ENCODE data around the gene LMO7. TPM values are rescaled to one million over a fixed set of nuclear protein-coding genes. Genes with fewer than 3 reads are reported as not detected.
"Not testable (repeated sequence)": the region's sequence is repeated elsewhere in the genome, so short reads cannot be mapped to it uniquely, and the experiment has no call there.

LMO7 gene
- total RNA-seq, 1 donor: 6.7 TPM

DNA sequence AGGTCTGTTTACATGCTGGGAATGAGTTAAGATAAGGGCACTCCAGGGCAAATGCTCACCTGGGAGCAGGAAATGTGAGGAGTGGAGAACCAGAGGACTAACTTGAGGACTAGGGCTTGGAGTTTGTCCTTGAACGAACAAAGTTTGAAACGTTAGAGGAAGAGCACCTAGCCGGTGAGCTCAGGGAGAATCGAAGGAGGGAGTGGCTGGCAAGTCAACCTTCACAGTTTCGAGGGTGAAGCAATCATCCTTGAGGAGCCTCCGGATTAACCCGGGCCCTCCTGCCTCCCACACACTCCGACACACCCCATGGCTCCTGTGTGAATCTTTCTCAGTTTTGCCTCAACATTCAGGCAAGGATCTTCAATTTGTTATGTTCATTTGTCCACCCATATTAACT lies 58.6 kb downstream of the LMO7 start:
- no peak for DNase-seq (ENCODE audit: low read depth in 2 of 3, low spot score in 2 of 3)

- DNase-seq (ENCODE audit: low read depth in 2 of 3, low spot score in 2 of 3): peak; percentile 41 to 80 (median 46)
These were observed 59.8 kb downstream of the LMO7 start for GRCh38 chr13:75695908-75696307.

GRCh38 chr13:75699062-75699461 lies 62.9 kb downstream of the LMO7 start:
- no peak for DNase-seq (ENCODE audit: low read depth in 2 of 3, low spot score in 2 of 3)

DNA sequence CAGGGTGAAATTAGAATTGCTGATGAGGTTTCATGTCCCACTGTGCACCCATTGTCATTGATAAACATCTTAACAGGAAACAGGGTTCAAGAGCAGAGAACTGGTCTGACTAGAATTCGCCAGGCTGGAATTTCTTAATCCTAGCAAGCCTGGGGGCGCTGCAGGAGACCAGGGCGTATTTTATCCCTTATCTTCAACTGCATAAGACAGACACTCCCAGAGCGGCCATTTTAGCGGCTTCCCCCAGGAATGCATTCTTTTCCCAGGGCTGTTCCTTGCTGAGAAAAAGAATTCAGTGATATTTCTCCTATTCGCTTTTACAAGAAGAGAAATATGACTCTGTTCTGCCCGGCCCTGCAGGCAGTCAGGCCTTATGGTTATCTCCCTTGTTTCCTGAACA lies 63.6 kb downstream of the LMO7 start:
- DNase-seq (ENCODE audit: low read depth in 2 of 3, low spot score in 2 of 3): not testable (repeated sequence)

GRCh38 chr13:75700552-75700951 lies 64.4 kb downstream of the LMO7 start:
- DNase-seq (ENCODE audit: low read depth in 2 of 3, low spot score in 2 of 3): no peak

- DNase-seq (ENCODE audit: low read depth in 2 of 3, low spot score in 2 of 3): peak in 1 of 3 donors; percentile 29
These were observed 66.3 kb downstream of the LMO7 start for GRCh38 chr13:75702476-75702875.

- no peak for DNase-seq (ENCODE audit: low read depth in 2 of 3, low spot score in 2 of 3)
These were observed 67.6 kb downstream of the LMO7 start for GRCh38 chr13:75703769-75704168.

GRCh38 chr13:75704194-75704926 lies 68.2 kb downstream of the LMO7 start:
- DNase-seq (ENCODE audit: low read depth in 2 of 3, low spot score in 2 of 3): no peak

- no peak for DNase-seq (ENCODE audit: low read depth in 2 of 3, low spot score in 2 of 3)
These were observed 68.8 kb downstream of the LMO7 start for GRCh38 chr13:75704927-75705288.

GRCh38 chr13:75705395-75705794 lies 69.3 kb downstream of the LMO7 start:
- no peak for DNase-seq (ENCODE audit: low read depth in 2 of 3, low spot score in 2 of 3)

DNA sequence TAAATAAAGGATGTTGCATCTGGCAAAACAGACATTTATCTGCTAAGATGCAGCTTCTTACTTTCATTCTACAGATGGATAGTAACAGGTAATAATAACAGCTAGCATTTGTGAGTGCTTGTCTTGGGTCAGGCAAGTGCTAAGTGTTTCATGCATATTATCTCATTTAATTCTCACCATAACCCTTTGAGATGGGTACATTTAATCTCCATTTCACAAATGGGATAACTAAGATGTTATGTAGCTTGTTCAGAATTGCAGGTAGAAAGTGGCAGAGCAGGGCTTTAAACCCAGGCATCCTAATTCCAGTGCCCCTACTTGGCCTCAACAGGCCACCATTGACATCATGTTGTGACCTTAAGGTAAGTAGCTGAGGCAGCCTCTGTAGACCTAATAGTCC lies 69.8 kb downstream of the LMO7 start:
- DNase-seq (ENCODE audit: low read depth in 2 of 3, low spot score in 2 of 3): no peak

GRCh38 chr13:75713852-75714251 lies 77.7 kb downstream of the LMO7 start:
- DNase-seq (ENCODE audit: low read depth in 2 of 3, low spot score in 2 of 3): no peak

DNA sequence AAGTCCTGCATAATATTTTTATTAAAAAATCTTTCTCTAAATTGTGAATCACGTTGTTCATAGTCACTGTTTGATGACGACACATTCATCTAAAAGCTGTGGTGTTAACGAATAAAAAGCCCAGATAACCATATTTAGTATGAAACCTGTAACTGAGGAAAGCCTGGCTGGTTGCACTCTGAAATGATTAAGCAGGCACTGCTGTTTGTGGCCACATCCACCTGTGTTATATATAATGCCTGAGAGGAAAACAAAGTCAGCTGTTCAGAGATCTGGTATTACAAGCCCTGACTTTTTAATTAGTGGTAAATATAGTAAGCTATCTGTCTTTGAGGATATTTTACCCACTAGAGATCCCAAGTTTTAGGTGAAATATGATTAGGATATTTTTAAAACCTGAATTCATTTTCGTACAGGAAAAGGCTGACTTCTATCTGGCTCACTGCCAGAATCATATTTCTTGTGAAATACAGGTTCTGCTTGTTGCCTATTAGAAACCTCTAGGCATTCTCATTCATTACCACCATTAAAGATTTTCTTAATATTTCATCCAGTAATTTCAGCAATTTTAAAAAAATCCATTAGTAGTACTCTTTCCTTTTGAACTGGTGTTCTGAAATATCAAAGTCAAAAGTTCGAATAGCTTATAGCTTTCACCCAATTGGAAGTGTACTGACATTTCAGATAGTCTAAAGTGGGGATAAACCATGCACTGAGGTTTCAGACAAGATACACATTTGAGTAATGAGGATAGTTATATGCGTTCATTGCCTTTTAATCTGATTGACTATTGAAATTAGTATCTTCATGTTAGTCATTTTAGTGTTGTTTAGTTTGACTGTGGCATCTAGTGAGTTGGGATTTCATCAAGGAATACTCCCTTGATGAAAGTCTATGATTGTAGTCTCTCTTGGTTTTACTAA lies 79.7 kb downstream of the LMO7 start:
- peak in 1 of 3 donors; percentile 51 for DNase-seq (ENCODE audit: low read depth in 2 of 3, low spot score in 2 of 3)

- DNase-seq (ENCODE audit: low read depth in 2 of 3, low spot score in 2 of 3): no peak
These were observed 81.4 kb downstream of the LMO7 start for GRCh38 chr13:75717525-75717924.

DNA sequence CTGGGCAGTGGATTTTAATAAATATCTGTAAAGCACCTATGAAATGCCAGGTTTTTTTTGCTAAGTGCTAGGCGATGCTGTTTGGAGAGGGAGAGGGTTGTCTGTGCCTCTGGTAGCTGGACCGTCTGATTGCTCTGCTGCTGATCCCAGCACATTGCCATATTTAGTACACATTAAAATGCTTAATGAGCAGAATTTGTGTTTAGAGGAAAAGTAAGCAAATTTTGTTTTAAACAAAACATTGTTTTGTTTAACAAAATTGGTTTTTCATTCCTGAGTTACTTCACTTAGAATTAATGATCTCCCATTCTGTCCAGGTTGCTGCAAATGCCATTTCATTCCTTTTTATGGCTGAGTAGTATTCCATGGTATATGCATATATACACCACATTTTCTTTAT lies 85.2 kb downstream of the LMO7 start:
- DNase-seq (ENCODE audit: low read depth in 2 of 3, low spot score in 2 of 3): no peak

DNA sequence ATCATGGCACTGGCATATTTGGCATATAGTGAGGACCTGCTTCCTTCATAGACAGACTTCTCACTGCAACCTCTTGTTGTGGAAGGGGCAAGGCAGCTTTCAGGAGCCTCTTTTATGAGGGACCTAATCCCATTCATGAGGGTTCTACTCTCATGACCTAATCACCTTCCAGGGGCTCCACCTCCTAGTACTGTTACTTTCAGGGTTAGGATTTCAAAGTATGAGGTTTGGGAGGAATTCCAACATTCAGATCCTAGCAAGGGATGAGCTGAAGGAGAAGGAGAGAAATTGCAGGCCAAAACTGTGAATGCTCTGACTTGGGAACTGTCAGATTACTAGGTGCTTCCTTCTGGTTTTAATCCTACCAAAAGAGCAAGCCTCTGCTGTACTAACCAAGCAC lies 87.8 kb downstream of the LMO7 start:
- no peak for DNase-seq (ENCODE audit: low read depth in 2 of 3, low spot score in 2 of 3)

- no peak for DNase-seq (ENCODE audit: low read depth in 2 of 3, low spot score in 2 of 3)
These were observed 88.8 kb downstream of the LMO7 start for GRCh38 chr13:75724752-75725517.

GRCh38 chr13:75725736-75726135 lies 89.6 kb downstream of the LMO7 start:
- DNase-seq (ENCODE audit: low read depth in 2 of 3, low spot score in 2 of 3): no peak

GRCh38 chr13:75726306-75726705 lies 90.2 kb downstream of the LMO7 start:
- DNase-seq (ENCODE audit: low read depth in 2 of 3, low spot score in 2 of 3): no peak

DNA sequence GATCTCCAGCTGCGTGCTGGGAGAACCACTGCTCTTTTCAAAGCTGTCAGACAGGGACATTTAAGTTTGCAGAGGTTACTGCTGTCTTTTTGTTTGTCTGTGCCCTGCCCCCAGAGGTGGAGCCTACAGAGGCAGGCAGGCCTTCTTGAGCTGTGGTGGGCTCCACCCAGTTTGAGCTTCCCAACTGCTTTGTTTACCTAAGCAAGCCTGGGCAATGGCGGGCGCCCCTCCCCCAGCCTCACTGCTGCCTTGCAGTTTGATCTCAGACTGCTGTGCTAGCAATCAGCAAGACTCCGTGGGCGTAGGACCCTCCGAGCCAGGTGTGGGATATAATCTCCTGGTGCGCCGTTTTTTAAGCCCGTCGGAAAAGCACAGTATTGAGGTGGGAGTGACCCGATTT lies 97.0 kb downstream of the LMO7 start:
- DNase-seq (ENCODE audit: low read depth in 2 of 3, low spot score in 2 of 3): not testable (repeated sequence)

GRCh38 chr13:75736173-75736572 lies 100.0 kb downstream of the LMO7 start:
- no peak for DNase-seq (ENCODE audit: low read depth in 2 of 3, low spot score in 2 of 3)

All from hematopoietic multipotent progenitor cell (in vitro differentiated cells).